Measurements from ENCODE around the gene NPBWR2.
A peak's percentile ranks its signal among the peaks of the same experiment; 100 is the strongest.

The NPBWR2 gene

GRCh38 chr20:64083804-64084684, 23.3 kb downstream of the NPBWR2 start, which contains the start of gene LKAAEAR1:
Gene LKAAEAR1, minus strand, starts transcription at chr20:64084398. Its CDS starts 179 bp downstream, at chr20:64084219.
- DNase-seq (ENCODE audit: low read depth) = no peak

DNA sequence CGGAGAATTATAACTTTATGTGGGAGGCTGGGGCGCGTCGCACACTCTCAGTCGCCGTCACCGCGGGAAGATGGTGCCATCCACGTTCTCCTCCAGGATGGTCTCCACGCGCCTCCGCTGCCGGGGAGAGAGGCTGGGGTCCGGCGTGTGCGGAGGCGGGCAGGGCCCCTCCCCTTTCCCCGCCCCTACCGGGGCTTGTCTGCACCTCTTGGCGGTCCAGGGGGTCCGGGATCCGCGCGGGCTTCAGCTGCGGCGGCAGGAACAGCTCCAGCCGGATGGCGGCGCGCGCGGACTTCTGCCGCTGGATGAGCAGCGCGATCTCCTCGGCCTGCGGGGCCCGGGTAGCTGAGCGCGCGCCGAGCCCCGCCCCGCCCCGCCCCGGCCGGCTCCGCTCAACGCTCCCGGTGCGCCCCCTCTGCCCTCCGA, 24.0 kb downstream of the NPBWR2 start:
- DNase-seq (ENCODE audit: low read depth) = peak; percentile 52

GRCh38 chr20:64082820-64083377, 24.5 kb downstream of the NPBWR2 start:
- DNase-seq (ENCODE audit: low read depth) = no peak

- no peak for DNase-seq (ENCODE audit: low read depth)
Observed at GRCh38 chr20:64082126-64082731, 25.1 kb downstream of the NPBWR2 start.

DNA sequence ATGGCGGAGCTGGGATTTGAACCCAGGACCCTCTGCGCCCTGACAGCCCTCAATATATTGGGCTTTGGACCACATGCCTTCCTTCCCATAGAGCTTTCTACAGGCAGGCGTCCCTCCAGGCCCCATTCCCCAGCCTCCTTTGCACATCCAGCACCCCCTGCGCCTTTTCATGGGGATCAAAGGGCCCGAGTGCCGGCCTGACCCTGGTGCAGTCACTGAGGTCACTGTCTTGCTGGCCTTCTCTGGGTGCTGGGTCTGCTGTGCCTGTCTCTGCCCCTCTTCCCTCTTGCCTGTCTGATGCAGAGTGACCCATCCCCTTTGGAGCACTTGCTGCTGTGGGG, 25.8 kb downstream of the NPBWR2 start:
- DNase-seq (ENCODE audit: low read depth) = no peak

- DNase-seq (ENCODE audit: low read depth) = no peak
Observed at GRCh38 chr20:64080813-64081623, 26.3 kb downstream of the NPBWR2 start.

DNA sequence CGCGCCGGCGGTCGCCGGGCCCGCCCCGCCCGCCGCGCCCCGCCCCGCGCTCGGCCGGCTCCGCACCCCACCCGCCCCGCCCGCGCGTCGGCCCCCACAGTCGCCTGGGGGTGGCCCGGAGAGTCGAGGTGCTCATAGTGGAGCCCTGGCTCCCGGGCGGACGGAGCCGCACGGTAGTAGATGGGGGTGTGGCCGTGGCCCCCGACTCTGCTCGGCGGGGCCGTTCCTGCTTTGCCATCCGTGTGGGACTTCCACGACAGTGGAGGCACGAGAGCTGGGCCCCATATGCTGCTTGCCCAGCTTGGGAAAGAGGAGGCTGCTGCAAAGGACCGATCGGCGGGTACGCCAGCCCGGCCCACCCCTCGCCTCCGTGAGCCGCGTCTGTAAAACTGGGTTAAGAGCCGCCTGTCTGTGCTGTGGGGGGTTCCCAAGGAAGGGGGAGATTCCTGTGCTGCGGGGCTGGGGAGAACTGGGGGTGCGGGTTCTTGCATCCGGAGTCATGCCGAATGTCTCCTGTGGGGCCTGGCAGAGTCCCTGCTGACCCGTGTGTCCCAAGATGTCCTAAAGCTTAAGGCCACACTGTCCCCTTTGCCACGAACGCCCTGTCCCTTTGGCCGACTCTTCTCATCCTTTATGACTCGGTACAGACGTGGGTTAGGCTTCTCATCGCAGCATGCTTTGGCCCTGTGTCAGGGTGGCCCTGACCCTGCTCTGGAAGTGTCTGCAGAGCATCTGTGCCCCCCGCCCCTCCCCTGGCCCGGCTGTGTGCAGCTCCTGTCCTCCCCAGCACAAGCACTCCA, 27.2 kb downstream of the NPBWR2 start, which contains the start of gene OPRL1:
Gene OPRL1 (plus strand): TSS at position 70 of the 800 bp plus-strand sequence. CDS start 12,639 bp downstream, outside the sequence.
- DNase-seq (ENCODE audit: low read depth) = no peak

- DNase-seq (ENCODE audit: low read depth) = peak; percentile 25
Observed at GRCh38 chr20:64079273-64080012, 27.9 kb downstream of the NPBWR2 start, which contains the start of gene RGS19. Gene RGS19, minus strand, starts transcription at chr20:64079518. Its CDS starts 2,632 bp downstream, at chr20:64076886.

DNA sequence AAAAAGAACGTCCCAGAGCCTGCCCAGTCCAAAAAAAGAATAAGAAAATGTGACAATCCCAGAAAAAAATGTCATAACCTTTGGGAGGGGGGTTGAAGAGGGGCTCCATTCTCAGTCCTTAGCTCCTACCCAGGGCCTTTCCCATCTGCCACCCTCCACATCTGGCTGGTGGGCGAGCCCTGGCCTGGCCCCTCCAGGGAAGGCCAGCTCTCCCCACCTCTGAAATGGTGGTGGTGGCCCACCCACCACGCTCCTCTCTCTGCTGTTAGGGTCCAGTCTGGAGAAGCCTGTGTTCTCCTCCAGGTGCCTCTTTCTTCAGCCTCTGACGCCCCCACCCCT, 28.5 kb downstream of the NPBWR2 start:
- no peak for DNase-seq (ENCODE audit: low read depth)

GRCh38 chr20:64077876-64078551, 29.4 kb downstream of the NPBWR2 start:
- no peak for DNase-seq (ENCODE audit: low read depth)

GRCh38 chr20:64077541-64077875, 29.9 kb downstream of the NPBWR2 start:
- no peak for DNase-seq (ENCODE audit: low read depth)

GRCh38 chr20:64077094-64077493, 30.3 kb downstream of the NPBWR2 start:
- no peak for DNase-seq (ENCODE audit: low read depth)

GRCh38 chr20:64076061-64076997, 31.0 kb downstream of the NPBWR2 start:
- no peak for DNase-seq (ENCODE audit: low read depth)

- DNase-seq (ENCODE audit: low read depth) = no peak
Observed at GRCh38 chr20:64075556-64075955, 31.8 kb downstream of the NPBWR2 start.

DNA sequence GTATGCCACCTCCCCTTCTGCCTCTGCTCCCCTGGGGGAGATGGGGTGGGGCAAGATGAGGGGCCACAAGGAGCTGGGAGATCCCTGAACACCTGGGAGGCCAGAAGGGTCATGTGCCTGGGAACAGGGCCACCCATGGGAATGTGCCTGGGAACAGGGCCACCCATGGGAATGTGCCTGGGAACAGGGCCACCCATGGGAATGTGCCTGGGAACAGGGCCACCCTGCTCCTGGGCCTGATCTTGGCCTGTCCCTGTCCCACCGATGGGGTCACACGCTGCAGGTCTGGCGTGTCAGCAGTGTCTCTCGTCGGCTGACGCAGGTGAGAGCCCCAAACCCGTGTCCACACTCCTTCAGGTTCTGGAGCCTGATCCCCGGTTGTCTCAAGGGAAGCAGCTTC, 32.4 kb downstream of the NPBWR2 start:
- no peak for DNase-seq (ENCODE audit: low read depth)

DNA sequence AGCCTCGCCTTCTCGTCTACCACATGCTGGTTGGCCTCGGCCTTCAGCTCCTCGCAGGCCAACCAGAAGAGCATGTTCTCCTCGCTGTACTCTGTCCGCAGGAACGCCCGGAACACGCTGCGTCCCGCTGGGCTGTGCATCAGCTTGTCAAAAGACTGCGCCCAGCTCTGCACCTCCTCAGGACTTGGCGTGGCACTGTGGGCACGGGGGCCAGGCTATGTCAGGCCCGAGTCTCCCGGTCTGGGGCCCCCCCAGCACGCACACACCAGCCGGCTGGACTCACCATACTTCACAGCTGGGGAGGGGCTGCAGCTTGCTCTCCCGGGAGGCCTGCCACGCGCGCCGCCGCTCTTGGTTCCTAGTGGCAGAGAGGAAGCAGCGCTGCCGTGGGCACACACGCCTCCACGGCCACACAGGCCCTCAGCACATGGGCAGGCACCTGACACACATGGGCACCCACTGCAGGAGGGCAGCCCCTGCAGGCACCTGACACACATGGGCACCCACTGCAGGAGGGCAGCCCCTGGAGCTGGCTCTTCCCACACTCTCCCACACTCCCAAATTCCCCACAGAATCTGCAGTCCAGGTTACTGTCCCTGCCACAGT, 33.1 kb downstream of the NPBWR2 start:
- no peak for DNase-seq (ENCODE audit: low read depth)

DNA sequence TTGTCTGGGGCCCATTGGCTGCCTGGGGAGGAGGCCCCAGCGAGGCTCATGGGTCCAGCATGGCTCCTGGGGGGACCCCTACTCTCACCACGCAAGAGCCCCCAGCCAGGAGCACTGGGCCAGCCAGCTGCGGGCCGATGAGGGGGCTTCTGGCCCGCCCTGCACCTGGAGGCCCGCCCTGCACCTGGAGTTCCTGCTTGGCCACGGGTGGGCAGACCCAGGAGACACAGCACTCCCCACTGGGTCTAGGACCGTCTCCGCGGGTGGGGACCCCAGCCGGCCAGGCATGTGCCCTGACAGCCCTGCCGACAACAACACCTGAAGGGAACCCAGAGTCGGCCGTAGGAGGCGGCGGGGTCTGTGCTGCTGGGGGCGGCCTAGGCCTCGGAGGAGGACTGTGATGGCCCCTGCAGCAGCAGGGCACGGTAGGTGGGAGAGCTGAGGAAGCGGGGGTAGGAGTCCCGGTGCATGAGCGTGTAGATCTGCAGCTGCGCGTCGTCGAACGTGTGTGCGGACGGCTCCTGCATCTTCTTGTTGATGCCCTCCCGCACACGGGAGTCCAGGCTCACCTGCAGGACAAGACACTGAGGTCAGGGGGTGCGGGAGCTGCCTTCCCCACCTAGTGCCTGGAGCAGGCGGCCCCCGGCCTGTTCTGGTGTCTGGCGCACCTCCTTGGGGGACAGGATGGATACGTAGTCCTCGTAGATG, 33.7 kb downstream of the NPBWR2 start:
- no peak for DNase-seq (ENCODE audit: low read depth)

GRCh38 chr20:64072498-64073063, 34.8 kb downstream of the NPBWR2 start:
- no peak for DNase-seq (ENCODE audit: low read depth)
